ENCODE results near the gene SEC22B.
"Not testable (repeated sequence)": the region's sequence is repeated elsewhere in the genome, so short reads cannot be mapped to it uniquely, and the experiment has no call there.

Gene SEC22B

GRCh38 chr1:120112212-120112611, 64.1 kb downstream of the SEC22B start:
- DNase-seq, result not testable (repeated sequence)

DNA sequence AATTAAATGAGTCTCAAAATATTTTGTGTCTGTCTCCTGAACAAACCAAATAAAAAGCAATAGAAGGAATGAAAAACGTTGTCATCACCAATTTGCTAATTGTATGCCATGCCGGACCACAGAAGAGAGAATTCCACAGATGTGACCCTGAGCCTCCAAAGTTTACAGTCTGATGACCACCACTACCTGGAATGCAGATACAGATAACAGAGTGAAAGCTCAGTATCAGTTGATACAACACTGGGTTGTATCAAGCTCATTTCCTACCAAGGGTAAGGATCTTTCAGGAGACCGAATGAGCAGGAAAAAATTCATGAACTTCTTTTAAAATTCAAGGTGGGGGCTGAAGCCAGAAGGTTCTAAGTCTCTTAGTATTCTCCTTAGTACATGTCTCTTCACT, 64.5 kb downstream of the SEC22B start:
- DNase-seq, result not testable (repeated sequence)

DNA sequence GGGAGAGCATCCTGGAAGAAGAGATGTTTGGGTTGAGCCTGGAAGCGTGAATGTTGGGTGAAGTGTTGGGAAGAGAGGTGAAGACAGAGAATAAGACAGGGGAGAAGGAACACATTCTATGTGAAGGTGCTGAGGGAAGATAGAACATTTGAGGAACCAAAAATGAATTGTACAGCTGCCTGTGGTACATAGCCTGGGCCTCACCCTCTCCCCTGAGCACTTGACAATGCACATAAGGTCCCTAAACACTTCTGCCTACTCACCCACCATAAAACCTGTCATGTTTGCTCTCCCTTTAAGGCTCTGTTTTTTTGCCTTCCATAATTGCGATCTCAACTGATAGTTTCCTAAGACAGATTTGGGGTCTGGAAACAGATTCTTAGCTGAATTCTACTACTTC, 65.3 kb downstream of the SEC22B start:
- not testable (repeated sequence) for DNase-seq

- DNase-seq, result not testable (repeated sequence)
Measured at GRCh38 chr1:120109656-120110055, 66.7 kb downstream of the SEC22B start.

- DNase-seq, result not testable (repeated sequence)
Measured at GRCh38 chr1:120109180-120109579, 67.1 kb downstream of the SEC22B start.

GRCh38 chr1:120105288-120105687, 71.0 kb downstream of the SEC22B start:
- DNase-seq, result not testable (repeated sequence)

- not testable (repeated sequence) for DNase-seq
Measured at GRCh38 chr1:120103768-120104167, 72.6 kb downstream of the SEC22B start.

DNA sequence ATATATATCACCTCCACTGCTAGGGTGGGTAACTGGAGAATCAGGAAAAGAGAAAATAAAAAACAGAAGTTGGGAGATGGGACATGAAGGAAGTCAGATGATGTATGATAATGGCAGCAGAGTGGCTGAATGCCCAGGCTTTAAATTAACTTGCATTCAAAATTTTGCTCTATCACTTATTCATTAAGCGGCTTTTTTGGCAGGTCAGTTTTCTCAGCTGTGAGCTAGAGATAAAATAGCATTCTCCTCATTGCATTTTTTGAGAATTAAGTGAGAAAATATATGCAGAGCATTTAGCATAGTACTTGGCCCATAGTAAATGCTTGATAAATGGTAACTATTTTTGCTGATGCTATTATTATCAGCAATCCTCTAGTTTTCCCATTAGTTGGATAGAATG, 74.7 kb downstream of the SEC22B start:
- DNase-seq, result not testable (repeated sequence)

Measured in activated gamma-delta T cell (primary cell).